Heart right ventricle (tissue), 16 donors: ENCODE results near the gene HEBP2. TPM values are rescaled to one million over a fixed set of nuclear protein-coding genes. Genes with fewer than 3 reads are reported as not detected.
A peak's percentile ranks its signal among the peaks of the same experiment; 100 is the strongest.

Source experiments
- ATAC-seq, 8 donors: fragments of 200-7000 bp; cut with Tn5 transposase; one replicate each; pipeline ENCODE4 v1.9.1; 2020; ENCODE audit warnings: mild to moderate bottlenecking in 8 of 8, moderate library complexity in 8 of 8, moderate number of reproducible peaks in 1 of 8
- DNase-seq, 2 donors: peaks; one replicate each; pipeline ENCODE4 v3.0.0-alpha.2; 2020
- H3K27ac ChIP-seq, 10 donors: fragments of 200-600 bp; sonication (generic) in 2 of 10; one replicate each; pipeline versions ENCODE4 v1.5.0 to v1.8.0; 2020 to 2022; ENCODE audit warnings: mild to moderate bottlenecking in 3 of 10
- H3K27me3 ChIP-seq, 7 donors: fragments of 200-600 bp; one replicate each; pipeline ENCODE4 v1.8.0; 2021 to 2022; ENCODE audit warnings: mild to moderate bottlenecking in 2 of 7
- H3K36me3 ChIP-seq, 9 donors: fragments of 200-600 bp; sonication (generic) in 1 of 9; one replicate each; pipeline versions ENCODE4 v1.5.0 to v1.8.0; 2020 to 2022; ENCODE audit warnings: mild to moderate bottlenecking in 2 of 9
- H3K4me1 ChIP-seq, 9 donors: fragments of 200-600 bp; sonication (generic) in 1 of 9; one replicate each; pipeline versions ENCODE4 v1.5.0 to v1.8.0; 2020 to 2022; ENCODE audit warnings: mild to moderate bottlenecking in 4 of 9
- H3K4me3 ChIP-seq, 10 donors: fragments of 200-600 bp; sonication (generic) in 2 of 10; one replicate each; pipeline versions ENCODE4 v1.5.0 to v1.8.0; 2020 to 2022; ENCODE audit warnings: mild to moderate bottlenecking in 7 of 10, moderate library complexity in 2 of 10
- H3K9me3 ChIP-seq, 11 donors: fragments of 200-600 bp in 10 of 11; sonication (generic) in 2 of 11; one replicate each; pipeline versions ENCODE4 v1.5.0 to v1.8.0; 2013 to 2022; ENCODE audit warnings: mild to moderate bottlenecking in 2 of 11, control low read depth in 1 of 11, moderate library complexity in 1 of 11
- WGBS, 2 donors: extraction: QIAGEN DNeasy Blood & Tissue Kit; methylation state at CpG; one replicate each; pipeline ENCODE4 v1.1.7; 2013; ENCODE audit warnings: inconsistent platforms in 1 of 2; 5-methylcytosine and 5-hydroxymethylcytosine counted together
- intact Hi-C, 10 donors: fragments of 100-400 bp; cut with DNase I; formaldehyde crosslinking; loops; one replicate each; pipeline versions ENCODE4 v1.11.1 to v1.14.2; 2022
- polyA plus RNA-seq, 2 donors: library from polyadenylated mRNA; stranded (reverse); fragments of 200-250 nt; gene quantifications; one replicate each; pipeline ENCODE4 v1.2.3, GENCODE V29; 2013
- total RNA-seq, 10 donors: library from RNA; stranded (reverse); fragmentation: NEBNext Ultra II Directional in 3 of 10; extraction: Animal tissue kit (Norgen Biotek cat#: 25700) in 3 of 10; gene quantifications; one replicate each; pipeline versions ENCODE4 v1.2.1 to v1.2.4, GENCODE V29; 2021 to 2023
- TF ChIP-seq, protein P1 (sequence below), 9 donors: fragments of 200-600 bp; sonication (generic) in 2 of 9; IDR thresholded peaks; one replicate each; pipeline versions ENCODE4 v1.5.0 to v1.8.0; 2021 to 2022; ENCODE audit warnings: antibody characterized with exemption in 9 of 9, mild to moderate bottlenecking in 5 of 9, moderate library complexity in 1 of 9
- donor health status: Arrhythmogenic right ventricular cardiomyopathy.
- donor health status: ischemic (EF 13 %, LVEDD 7.1; RV severe dilation, severe dysfunction).
- donor health status: healthy with polysubstance abuse.
- donor health status: DM: no; HTN: yes; CAD: no.
- donor health status: DM: no; HTN: no; CAD: no.
- donor health status: ischemic (EF 25% LVEDD 6.9; RV normal size, moderate dysfunction).
- donor health status: ischemic (EF 25% LVEDD 5.7; RV mildly dilated, moderate dysfunction).
- donor health status: healthy.
- donor health status: DM: yes; HTN: yes; CAD: no.
- donor health status: Ischemic cardiomyopathy.
- donor health status: ischemic (EF 35%, LVEDD 5.7; RV mildly dilated, moderate dysfunction).
- donor health status: nonischemic (EF 11% LVEDD 7.7; RV severe dilation, severe dysfunction).
- donor health status: DM: yes; HTN: yes; CAD: no.
- donor health status: PGD.
- donor health status: ischemic (EF 29% LVEDD 5.4; RV normal size, mild dysfunction).
- donor health status: nonischemic (EF 23%, LVEDD 6.1; RV moderate dilation, normal function).

Gene HEBP2
- total and polyA plus RNA-seq, 12 donors = 44.1 to 123 (median 100) TPM

DNA sequence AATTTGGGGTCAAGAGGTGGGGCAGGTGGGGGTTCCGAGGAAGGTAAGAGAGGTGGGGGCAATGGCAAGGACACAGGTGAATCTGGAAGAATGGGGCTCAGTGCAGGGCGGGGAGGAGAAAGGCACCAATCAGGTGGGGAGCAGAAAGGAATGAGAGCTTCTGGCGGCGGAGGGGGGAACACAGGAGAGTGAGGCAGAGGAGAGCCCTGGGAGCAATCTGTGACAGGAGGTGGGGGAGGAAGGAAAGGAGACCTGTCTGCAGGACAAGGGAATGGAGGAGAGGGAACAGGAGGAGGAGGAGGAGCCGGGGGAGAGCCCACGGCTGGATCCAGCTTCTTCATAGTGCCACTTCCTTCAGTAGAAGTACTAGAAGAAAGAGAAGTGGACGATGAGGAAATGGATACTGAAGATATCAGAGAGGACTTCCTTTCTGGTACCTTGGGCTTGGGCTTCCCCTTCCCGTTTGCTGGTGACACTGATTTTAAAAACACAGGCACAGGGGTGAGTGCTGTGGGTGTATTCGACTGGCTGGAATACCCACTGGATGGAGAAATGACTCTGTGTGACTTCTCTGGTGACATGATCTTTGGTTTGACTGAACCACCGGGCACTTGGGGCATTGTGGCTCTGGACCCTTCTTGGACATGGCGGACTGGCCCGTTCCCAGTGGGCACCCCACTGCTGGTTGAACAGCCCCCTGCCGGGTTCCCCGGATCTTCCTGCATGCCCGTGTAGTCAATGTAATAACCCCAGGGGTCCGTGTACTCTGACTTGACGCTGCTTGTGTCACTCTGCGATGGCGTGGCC, 27.4 kb downstream of the HEBP2 start:
- DNase-seq (no peak), ATAC-seq (peak in 1 of 8 donors; percentile 24)
- peaks cover 0 to 57% (median 31%) of the 10 kb centered on the region in 9 donors for H3K4me1 ChIP-seq
- peak overlapping the region in 9 of 10 donors; percentile 55 to 83 (median 74) for H3K27ac ChIP-seq
- H3K27me3 ChIP-seq = no peaks in the 10 kb centered on the region
- WGBS, 2 donors = 71 to 72% methylated on average over 19 of the region's 19 CpGs
- intact Hi-C loops = loop anchor here in 8 of 10 donors (2.0 to 10.0 kb wide), 8 partner anchors 73 to 157 kb away; no protein-coding TSS in a partner anchor
- TF ChIP-seq, protein P1, sequence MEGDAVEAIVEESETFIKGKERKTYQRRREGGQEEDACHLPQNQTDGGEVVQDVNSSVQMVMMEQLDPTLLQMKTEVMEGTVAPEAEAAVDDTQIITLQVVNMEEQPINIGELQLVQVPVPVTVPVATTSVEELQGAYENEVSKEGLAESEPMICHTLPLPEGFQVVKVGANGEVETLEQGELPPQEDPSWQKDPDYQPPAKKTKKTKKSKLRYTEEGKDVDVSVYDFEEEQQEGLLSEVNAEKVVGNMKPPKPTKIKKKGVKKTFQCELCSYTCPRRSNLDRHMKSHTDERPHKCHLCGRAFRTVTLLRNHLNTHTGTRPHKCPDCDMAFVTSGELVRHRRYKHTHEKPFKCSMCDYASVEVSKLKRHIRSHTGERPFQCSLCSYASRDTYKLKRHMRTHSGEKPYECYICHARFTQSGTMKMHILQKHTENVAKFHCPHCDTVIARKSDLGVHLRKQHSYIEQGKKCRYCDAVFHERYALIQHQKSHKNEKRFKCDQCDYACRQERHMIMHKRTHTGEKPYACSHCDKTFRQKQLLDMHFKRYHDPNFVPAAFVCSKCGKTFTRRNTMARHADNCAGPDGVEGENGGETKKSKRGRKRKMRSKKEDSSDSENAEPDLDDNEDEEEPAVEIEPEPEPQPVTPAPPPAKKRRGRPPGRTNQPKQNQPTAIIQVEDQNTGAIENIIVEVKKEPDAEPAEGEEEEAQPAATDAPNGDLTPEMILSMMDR (IDR thresholded peaks at IDR 0.05) = no peak
- no peaks in the 10 kb centered on the region for H3K9me3 ChIP-seq
- peaks cover 0 to 33% (median 0%) of the 10 kb centered on the region in 9 donors for H3K36me3 ChIP-seq
- no peak overlapping the region for H3K4me3 ChIP-seq

DNA sequence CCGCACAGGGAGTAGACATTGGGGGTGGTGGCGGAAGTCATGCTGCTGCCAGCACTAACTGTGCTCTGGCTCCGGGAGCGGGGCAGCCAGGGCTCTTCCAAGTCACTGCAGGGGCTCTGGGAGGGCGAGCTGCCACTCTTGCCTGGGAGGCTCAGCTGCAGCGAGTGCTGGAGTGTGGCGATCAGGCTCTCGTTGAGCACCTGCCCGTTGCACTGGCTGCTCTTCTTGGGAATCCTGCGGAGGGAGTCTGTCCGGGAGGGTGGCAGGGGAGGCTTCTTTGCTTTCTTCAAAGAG, 28.0 kb downstream of the HEBP2 start:
- no peak for ATAC-seq
- Histone ChIP-seq H3K9me3 (no peaks in the 10 kb centered on the region), H3K36me3 (peaks cover 0 to 27% (median 0%) of the 10 kb centered on the region in 9 donors), H3K27me3 (no peaks in the 10 kb centered on the region), H3K4me1 (peaks cover 0 to 53% (median 29%) of the 10 kb centered on the region in 9 donors), H3K4me3 (no peak overlapping the region), H3K27ac (peak overlapping the region in 5 of 10 donors; percentile 55 to 83 (median 78))
- peak in 1 of 2 donors; percentile 18 for DNase-seq
- intact Hi-C loops = loop anchor here in 6 of 10 donors (5.0 to 10.0 kb wide), 6 partner anchors 73 to 150 kb away; no protein-coding TSS in a partner anchor
- WGBS, 2 donors = 84 to 88% methylated on average over 11 of the region's 11 CpGs
- TF ChIP-seq, protein P1 (IDR thresholded peaks at IDR 0.05) = no peak

DNA sequence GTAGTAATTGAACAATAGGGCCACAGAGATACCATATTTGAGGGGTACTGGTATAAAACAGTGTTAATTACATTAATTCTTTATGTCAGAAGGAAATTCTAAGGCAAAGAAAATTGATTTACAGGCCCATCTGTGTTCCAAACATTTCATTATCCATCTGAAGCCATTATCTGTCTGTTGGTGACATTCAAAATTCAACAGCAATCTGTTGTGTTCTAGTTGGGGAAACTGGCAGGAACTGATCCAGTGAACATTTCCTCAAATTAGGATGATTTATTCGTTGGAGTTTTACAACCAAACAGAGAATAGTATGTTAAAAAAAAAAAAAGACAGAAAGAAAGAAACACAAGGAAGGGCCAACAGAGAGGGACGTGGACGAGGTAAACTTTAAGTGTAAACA, 30.1 kb downstream of the HEBP2 start:
- no peaks in the 10 kb centered on the region for H3K27me3 ChIP-seq
- intact Hi-C loops = loop anchor here in 6 of 10 donors (5.0 to 10.0 kb wide), 6 partner anchors 71 to 148 kb away; no protein-coding TSS in a partner anchor
- 77 to 83% methylated on average over 3 of the region's 3 CpGs for WGBS, 2 donors
- DNase-seq = no peak
- ATAC-seq = no peak
- no peaks in the 10 kb centered on the region for H3K9me3 ChIP-seq
- H3K4me3 ChIP-seq = no peak overlapping the region
- peaks cover 0 to 26% (median 0%) of the 10 kb centered on the region in 9 donors for H3K36me3 ChIP-seq
- peaks cover 0 to 44% (median 31%) of the 10 kb centered on the region in 9 donors for H3K4me1 ChIP-seq
- TF ChIP-seq, protein P1 (IDR thresholded peaks at IDR 0.05) = no peak
- H3K27ac ChIP-seq = no peak overlapping the region

DNA sequence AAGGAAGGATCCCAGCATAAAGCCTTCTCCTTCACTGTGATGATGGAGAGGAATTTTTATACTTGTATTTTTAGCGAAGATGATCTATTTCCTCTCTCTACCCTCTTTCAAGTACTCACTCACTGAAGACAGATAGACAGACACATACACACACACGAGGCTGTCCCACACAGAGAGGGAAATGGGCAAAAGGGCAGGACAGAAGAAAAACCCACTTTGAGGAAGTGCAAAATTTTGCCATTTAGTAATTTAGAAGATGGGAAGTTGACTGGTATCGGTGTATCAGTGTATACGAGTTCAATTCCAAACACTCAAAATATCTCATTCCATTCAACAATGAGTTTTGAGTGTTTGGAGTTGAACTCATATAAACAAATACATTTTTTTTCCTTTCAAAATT, 30.9 kb downstream of the HEBP2 start:
- H3K27ac ChIP-seq = no peak overlapping the region
- WGBS, 2 donors = 62 to 69% methylated on average over 4 of the region's 4 CpGs
- DNase-seq (no peak), ATAC-seq (no peak)
- intact Hi-C loops = loop anchor here in 6 of 10 donors (5.0 to 10.0 kb wide), 6 partner anchors 70 to 147 kb away; no protein-coding TSS in a partner anchor
- H3K27me3 ChIP-seq = no peaks in the 10 kb centered on the region
- peaks cover 0 to 44% (median 26%) of the 10 kb centered on the region in 9 donors for H3K4me1 ChIP-seq
- no peaks in the 10 kb centered on the region for H3K9me3 ChIP-seq
- H3K4me3 ChIP-seq = no peak overlapping the region
- TF ChIP-seq, protein P1 (IDR thresholded peaks at IDR 0.05) = no peak
- H3K36me3 ChIP-seq = peaks cover 0 to 26% (median 0%) of the 10 kb centered on the region in 9 donors
